Ovary (tissue), 3 donors: ENCODE measurements around the gene GPC6.

Experiments
- POLR2A ChIP-seq: fragments of 450-650 bp; IDR thresholded peaks from one replicate; pipeline ENCODE4 v1.6.1; 2017; ENCODE audit warnings: antibody characterized with exemption, mild to moderate bottlenecking, moderate library complexity
- TF ChIP-seq, protein P1 (sequence below), 3 donors: fragments of 450-650 bp in 2 of 3; fragments of 200-600 bp in 1 of 3; IDR thresholded peaks; one replicate each; pipeline versions ENCODE4 v1.5.1 to v1.8.0; 2016 to 2022; ENCODE audit warnings: antibody characterized with exemption in 3 of 3, mild to moderate bottlenecking in 1 of 3
- donor health status: DM: no; HTN: no; CAD: no.

- TF ChIP-seq, protein P1, sequence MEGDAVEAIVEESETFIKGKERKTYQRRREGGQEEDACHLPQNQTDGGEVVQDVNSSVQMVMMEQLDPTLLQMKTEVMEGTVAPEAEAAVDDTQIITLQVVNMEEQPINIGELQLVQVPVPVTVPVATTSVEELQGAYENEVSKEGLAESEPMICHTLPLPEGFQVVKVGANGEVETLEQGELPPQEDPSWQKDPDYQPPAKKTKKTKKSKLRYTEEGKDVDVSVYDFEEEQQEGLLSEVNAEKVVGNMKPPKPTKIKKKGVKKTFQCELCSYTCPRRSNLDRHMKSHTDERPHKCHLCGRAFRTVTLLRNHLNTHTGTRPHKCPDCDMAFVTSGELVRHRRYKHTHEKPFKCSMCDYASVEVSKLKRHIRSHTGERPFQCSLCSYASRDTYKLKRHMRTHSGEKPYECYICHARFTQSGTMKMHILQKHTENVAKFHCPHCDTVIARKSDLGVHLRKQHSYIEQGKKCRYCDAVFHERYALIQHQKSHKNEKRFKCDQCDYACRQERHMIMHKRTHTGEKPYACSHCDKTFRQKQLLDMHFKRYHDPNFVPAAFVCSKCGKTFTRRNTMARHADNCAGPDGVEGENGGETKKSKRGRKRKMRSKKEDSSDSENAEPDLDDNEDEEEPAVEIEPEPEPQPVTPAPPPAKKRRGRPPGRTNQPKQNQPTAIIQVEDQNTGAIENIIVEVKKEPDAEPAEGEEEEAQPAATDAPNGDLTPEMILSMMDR (IDR thresholded peaks at IDR 0.05): no peak
- no peak for TF ChIP-seq POLR2A
Observed at GRCh38 chr13:94169454-94170144, 943.0 kb downstream of the GPC6 start.
